ENCODE measurements around the gene RPAP3. TPM values are rescaled to one million over a fixed set of nuclear protein-coding genes. Genes with fewer than 3 reads are reported as not detected.

RPAP3 gene
- total RNA-seq, 1 donor from 2014 or later, result 19.9 TPM

GRCh38 chr12:47711448-47711847, 5.6 kb upstream of the RPAP3 start:
- ATAC-seq (no peak), DNase-seq (no peak)
- Histone ChIP-seq H3K9me3 (no peaks in the 10 kb centered on the region), H3K36me3 (no peaks in the 10 kb centered on the region), H3K27me3 (no peaks in the 10 kb centered on the region), H3K4me3 (no peak overlapping the region), H3K27ac (no peak overlapping the region), H3K4me1 (peaks cover 41% of the 10 kb centered on the region)
- TF ChIP-seq, protein P1, sequence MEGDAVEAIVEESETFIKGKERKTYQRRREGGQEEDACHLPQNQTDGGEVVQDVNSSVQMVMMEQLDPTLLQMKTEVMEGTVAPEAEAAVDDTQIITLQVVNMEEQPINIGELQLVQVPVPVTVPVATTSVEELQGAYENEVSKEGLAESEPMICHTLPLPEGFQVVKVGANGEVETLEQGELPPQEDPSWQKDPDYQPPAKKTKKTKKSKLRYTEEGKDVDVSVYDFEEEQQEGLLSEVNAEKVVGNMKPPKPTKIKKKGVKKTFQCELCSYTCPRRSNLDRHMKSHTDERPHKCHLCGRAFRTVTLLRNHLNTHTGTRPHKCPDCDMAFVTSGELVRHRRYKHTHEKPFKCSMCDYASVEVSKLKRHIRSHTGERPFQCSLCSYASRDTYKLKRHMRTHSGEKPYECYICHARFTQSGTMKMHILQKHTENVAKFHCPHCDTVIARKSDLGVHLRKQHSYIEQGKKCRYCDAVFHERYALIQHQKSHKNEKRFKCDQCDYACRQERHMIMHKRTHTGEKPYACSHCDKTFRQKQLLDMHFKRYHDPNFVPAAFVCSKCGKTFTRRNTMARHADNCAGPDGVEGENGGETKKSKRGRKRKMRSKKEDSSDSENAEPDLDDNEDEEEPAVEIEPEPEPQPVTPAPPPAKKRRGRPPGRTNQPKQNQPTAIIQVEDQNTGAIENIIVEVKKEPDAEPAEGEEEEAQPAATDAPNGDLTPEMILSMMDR (IDR thresholded peaks at IDR 0.05), result no peak
- intact Hi-C loops (cut with DNase I), result loop anchor here (10.0 kb wide), 1 partner anchor 123 kb away; no protein-coding TSS in a partner anchor

- intact Hi-C loops (cut with DNase I), result loop anchor here (10.0 kb wide), 1 partner anchor 125 kb away; no protein-coding TSS in a partner anchor
- TF ChIP-seq, protein P1 (IDR thresholded peaks at IDR 0.05), result no peak
- Histone ChIP-seq H3K36me3 (no peaks in the 10 kb centered on the region), H3K27ac (no peak overlapping the region), H3K27me3 (no peaks in the 10 kb centered on the region), H3K4me1 (peaks cover 32% of the 10 kb centered on the region), H3K9me3 (no peaks in the 10 kb centered on the region), H3K4me3 (no peak overlapping the region)
- ATAC-seq, result no peak
- DNase-seq, result no peak
These were observed 4.4 kb upstream of the RPAP3 start for GRCh38 chr12:47710278-47710677.

DNA sequence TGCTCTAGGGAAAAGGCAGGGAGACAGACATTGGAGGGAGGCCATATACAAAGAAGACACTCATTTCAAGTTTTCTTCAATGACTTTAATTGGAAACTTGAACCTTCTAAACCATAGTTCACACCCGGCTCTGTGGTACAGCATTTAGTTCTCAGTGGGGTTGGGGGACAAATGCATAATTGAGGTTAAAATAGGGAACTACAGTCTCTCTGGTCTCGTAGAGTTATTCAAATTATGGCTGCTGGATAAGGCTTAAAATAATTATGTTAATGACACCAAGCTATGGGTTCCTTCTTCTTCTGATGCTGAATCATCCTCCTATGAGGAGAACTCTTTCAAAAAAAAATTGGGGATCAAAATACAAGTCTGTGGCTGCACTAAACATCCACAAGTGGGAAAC, 3.8 kb upstream of the RPAP3 start:
- H3K4me1 ChIP-seq, result peaks cover 32% of the 10 kb centered on the region
- no peaks in the 10 kb centered on the region for H3K27me3 ChIP-seq
- H3K9me3 ChIP-seq, result no peaks in the 10 kb centered on the region
- ATAC-seq (no peak), DNase-seq (no peak)
- H3K36me3 ChIP-seq, result no peaks in the 10 kb centered on the region
- H3K27ac ChIP-seq, result no peak overlapping the region
- H3K4me3 ChIP-seq, result no peak overlapping the region
- TF ChIP-seq, protein P1 (IDR thresholded peaks at IDR 0.05), result no peak
- intact Hi-C loops (cut with DNase I), result loop anchor here (10.0 kb wide), 1 partner anchor 125 kb away; no protein-coding TSS in a partner anchor

DNA sequence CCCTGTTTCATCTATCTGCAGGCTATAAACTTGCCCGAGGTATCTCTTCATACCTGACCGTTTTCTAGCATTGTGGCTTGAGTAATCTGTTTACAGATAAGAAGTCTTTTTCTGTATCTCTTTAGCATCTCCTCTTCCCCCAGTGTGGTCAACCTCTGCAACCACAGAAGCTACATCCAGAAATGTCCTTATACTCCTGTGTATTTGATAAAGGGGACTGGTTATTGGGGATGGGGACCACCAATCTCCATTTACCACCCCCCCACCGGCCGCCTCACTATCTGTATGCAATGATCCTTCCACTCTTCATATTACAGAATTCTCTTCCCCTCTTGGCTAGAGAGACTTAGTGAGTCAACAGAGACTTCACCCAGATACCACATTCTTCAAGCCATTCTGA, 3.4 kb upstream of the RPAP3 start:
- Histone ChIP-seq H3K27ac (no peak overlapping the region), H3K27me3 (no peaks in the 10 kb centered on the region), H3K4me1 (peaks cover 32% of the 10 kb centered on the region), H3K4me3 (no peak overlapping the region), H3K9me3 (no peaks in the 10 kb centered on the region), H3K36me3 (no peaks in the 10 kb centered on the region)
- TF ChIP-seq, protein P1 (IDR thresholded peaks at IDR 0.05), result no peak
- no peak for DNase-seq
- no peak for ATAC-seq
- intact Hi-C loops (cut with DNase I), result no loop called here

DNA sequence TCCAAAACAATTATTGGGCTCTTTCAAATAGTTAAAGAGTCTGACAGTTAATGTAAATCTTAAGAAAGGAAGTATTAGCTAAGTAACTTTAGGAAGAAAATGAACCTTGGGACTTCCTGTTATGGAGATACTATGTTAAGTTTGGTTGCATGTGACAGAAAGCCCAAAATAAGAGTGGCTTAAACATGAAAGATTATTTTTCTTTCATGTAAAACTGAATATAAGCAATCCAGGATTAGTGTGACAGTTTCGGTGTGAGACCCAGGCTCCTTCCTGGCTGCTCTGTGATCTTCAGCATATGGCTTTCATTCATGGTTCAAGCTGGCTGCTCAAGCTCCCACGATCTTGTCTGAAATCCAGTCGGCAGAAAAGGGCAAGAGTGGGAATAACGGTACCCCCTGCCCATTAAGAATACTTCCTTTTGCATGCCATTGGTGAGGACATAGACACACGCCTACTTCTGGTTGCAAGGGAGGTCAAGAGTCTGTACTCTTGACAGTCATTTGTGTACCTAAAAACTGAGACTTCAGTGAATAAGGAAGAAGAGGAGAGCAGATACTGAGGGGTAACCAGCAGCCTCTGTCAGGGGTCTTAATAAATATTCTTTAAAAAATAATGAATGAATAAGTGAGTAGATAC, 2.2 kb upstream of the RPAP3 start:
- no peaks in the 10 kb centered on the region for H3K27me3 ChIP-seq
- no peaks in the 10 kb centered on the region for H3K9me3 ChIP-seq
- intact Hi-C loops (cut with DNase I), result no loop called here
- ATAC-seq (no peak), DNase-seq (no peak)
- TF ChIP-seq, protein P1 (IDR thresholded peaks at IDR 0.05), result no peak
- no peaks in the 10 kb centered on the region for H3K36me3 ChIP-seq
- H3K27ac ChIP-seq, result no peak overlapping the region
- peaks cover 35% of the 10 kb centered on the region for H3K4me1 ChIP-seq
- no peak overlapping the region for H3K4me3 ChIP-seq

All from upper lobe of right lung (tissue), 1 donor.